ENCODE measurements around the gene RRAGD.

GRCh38 chr6:89413006-89413400 is 930 bp upstream of the RRAGD start:
- TF ChIP-seq CTCF (conservative IDR thresholded peaks at IDR 0.05; ENCODE audit: low read depth in 2 of 2) (no peak), POLR2AphosphoS5 (IDR thresholded peaks at IDR 0.05; ENCODE audit: low read depth) (no peak), EZH2phosphoT487 (IDR thresholded peaks at IDR 0.05; ENCODE audit: unreplicated experiment) (no peak), REST (IDR thresholded peaks at IDR 0.05; ENCODE audit: unreplicated experiment) (no peak), EZH2 (IDR thresholded peaks at IDR 0.05; ENCODE audit: low read depth, unreplicated experiment) (no peak), CREB1 (CRISPR knock-in tag; IDR thresholded peaks at IDR 0.05; ENCODE audit: low read depth) (no peak), JUNB (IDR thresholded peaks at IDR 0.05; ENCODE audit: unreplicated experiment) (no peak), ETS1 (IDR thresholded peaks at IDR 0.05) (no peak), ZNF114 (CRISPR knock-in tag; IDR thresholded peaks at IDR 0.05) (no peak)
